ENCODE measurements around the gene ADAMTS6.

GRCh38 chr5:65475895-65476294 lies 5.8 kb downstream of the ADAMTS6 start:
- TF ChIP-seq ZNF331 (CRISPR knock-in tag; IDR thresholded peaks at IDR 0.05; ENCODE audit: low read depth) (no peak), EZH2 (IDR thresholded peaks at IDR 0.05; ENCODE audit: low read depth, unreplicated experiment) (no peak), CTCF (conservative IDR thresholded peaks at IDR 0.05; ENCODE audit: low read depth in 2 of 2) (no peak), ZNF114 (CRISPR knock-in tag; IDR thresholded peaks at IDR 0.05) (no peak), CREB1 (CRISPR knock-in tag; IDR thresholded peaks at IDR 0.05; ENCODE audit: low read depth) (no peak), ETS1 (IDR thresholded peaks at IDR 0.05) (no peak), POLR2AphosphoS5 (IDR thresholded peaks at IDR 0.05; ENCODE audit: low read depth) (no peak), NANOG (IDR thresholded peaks at IDR 0.05; ENCODE audit: borderline replicate concordance) (no peak), EZH2phosphoT487 (IDR thresholded peaks at IDR 0.05; ENCODE audit: unreplicated experiment) (no peak), STAT1 (IDR thresholded peaks at IDR 0.05; ENCODE audit: unreplicated experiment) (no peak), JUNB (IDR thresholded peaks at IDR 0.05; ENCODE audit: unreplicated experiment) (no peak)

Measured in GM23338 (cell line).